RWPE2 (cell line): ENCODE data around the gene MRPL4.

ENCODE experiments used
- ATAC-seq: fragments of 200-7000 bp; cut with Tn5 transposase; 3 replicates; pipeline ENCODE4 v1.9.1; 2021; ENCODE audit warnings: low read depth
- DNase-seq: peaks from one replicate; pipeline ENCODE4 v3.0.0-alpha.2; 2020; ENCODE audit warnings: low spot score
- H3K27ac ChIP-seq: fragments of 450-650 bp; 2 replicates; pipeline ENCODE4 v1.5.1; 2017; ENCODE audit warnings: mild to moderate bottlenecking; ENCODE audit not compliant: poor library complexity, severe bottlenecking
- H3K27me3 ChIP-seq: fragments of 250-450 bp; sonication (Bioruptor Pico); 2 replicates; pipeline ENCODE4 v1.5.1; 2021; ENCODE audit warnings: mild to moderate bottlenecking, moderate library complexity; ENCODE audit not compliant: insufficient read depth, poor library complexity, severe bottlenecking
- H3K36me3 ChIP-seq: fragments of 250-450 bp; sonication (Bioruptor Pico); 2 replicates; pipeline ENCODE4 v1.5.1; 2020; ENCODE audit warnings: low read depth, mild to moderate bottlenecking, moderate library complexity
- H3K4me1 ChIP-seq: fragments of 250-450 bp; sonication (Bioruptor Pico); 2 replicates; pipeline ENCODE4 v1.5.1; 2021; ENCODE audit warnings: mild to moderate bottlenecking, moderate library complexity; ENCODE audit not compliant: insufficient read depth, poor library complexity, severe bottlenecking
- H3K4me3 ChIP-seq: fragments of 250-450 bp; sonication (Bioruptor Pico); 2 replicates; pipeline ENCODE4 v1.5.1; 2021; ENCODE audit warnings: mild to moderate bottlenecking, moderate library complexity; ENCODE audit not compliant: severe bottlenecking
- H3K9me3 ChIP-seq: fragments of 250-450 bp; sonication (Bioruptor Pico); 2 replicates; pipeline ENCODE4 v1.5.1; 2021; ENCODE audit warnings: mild to moderate bottlenecking, moderate library complexity; ENCODE audit not compliant: severe bottlenecking
- CTCF ChIP-seq: fragments of 450-650 bp; IDR thresholded peaks from one replicate; pipeline ENCODE4 v1.5.1; 2017; ENCODE audit warnings: mild to moderate bottlenecking, moderate library complexity; ENCODE audit not compliant: poor library complexity, severe bottlenecking

MRPL4 gene

GRCh38 chr19:10269333-10270179 is 17.5 kb downstream of the MRPL4 start:
- DNase-seq, result peak; percentile 72
- H3K4me1 ChIP-seq, result no peaks in the 10 kb centered on the region
- H3K4me3 ChIP-seq, result peak overlapping the region; percentile 12
- H3K27ac ChIP-seq, result no peak overlapping the region
- ATAC-seq, result peak; percentile 74
- no peaks in the 10 kb centered on the region for H3K36me3 ChIP-seq
- peak; percentile 97 for TF ChIP-seq CTCF
- H3K27me3 ChIP-seq, result peaks cover 11% of the 10 kb centered on the region
- H3K9me3 ChIP-seq, result no peaks in the 10 kb centered on the region

GRCh38 chr19:10270180-10270615 is 18.2 kb downstream of the MRPL4 start:
- ATAC-seq, result no peak
- Histone ChIP-seq H3K4me1 (no peaks in the 10 kb centered on the region), H3K27ac (no peak overlapping the region), H3K36me3 (no peaks in the 10 kb centered on the region), H3K9me3 (no peaks in the 10 kb centered on the region), H3K27me3 (peaks cover 11% of the 10 kb centered on the region), H3K4me3 (peak overlapping the region; percentile 12)
- TF ChIP-seq CTCF, result no peak
- no peak for DNase-seq

- Histone ChIP-seq H3K36me3 (no peaks in the 10 kb centered on the region), H3K4me3 (peak within 1 kb of the TSS; percentile 12), H3K27ac (no peak within 1 kb of the TSS), H3K4me1 (no peaks in the 10 kb centered on the region), H3K27me3 (peaks cover 11% of the 10 kb centered on the region), H3K9me3 (no peaks in the 10 kb centered on the region)
- TF ChIP-seq CTCF, result no peak
- ATAC-seq (peak; percentile 42; the same call in 2 of the 3 replicates), DNase-seq (no peak)
These were observed 18.8 kb downstream of the MRPL4 start, which contains the start of gene ICAM1 for GRCh38 chr19:10270616-10271394. Gene ICAM1 (plus strand): TSS chr19:10271120. CDS start chr19:10271160, 40 bp downstream.

- no peak for TF ChIP-seq CTCF
- DNase-seq, result no peak
- Histone ChIP-seq H3K36me3 (no peaks in the 10 kb centered on the region), H3K4me1 (no peaks in the 10 kb centered on the region), H3K4me3 (no peak overlapping the region), H3K27ac (no peak overlapping the region), H3K9me3 (no peaks in the 10 kb centered on the region), H3K27me3 (peaks cover 11% of the 10 kb centered on the region)
- ATAC-seq, result no peak
These were observed 19.6 kb downstream of the MRPL4 start for GRCh38 chr19:10271543-10272086.
